Measurements from ENCODE around the gene CRY2.

DNA sequence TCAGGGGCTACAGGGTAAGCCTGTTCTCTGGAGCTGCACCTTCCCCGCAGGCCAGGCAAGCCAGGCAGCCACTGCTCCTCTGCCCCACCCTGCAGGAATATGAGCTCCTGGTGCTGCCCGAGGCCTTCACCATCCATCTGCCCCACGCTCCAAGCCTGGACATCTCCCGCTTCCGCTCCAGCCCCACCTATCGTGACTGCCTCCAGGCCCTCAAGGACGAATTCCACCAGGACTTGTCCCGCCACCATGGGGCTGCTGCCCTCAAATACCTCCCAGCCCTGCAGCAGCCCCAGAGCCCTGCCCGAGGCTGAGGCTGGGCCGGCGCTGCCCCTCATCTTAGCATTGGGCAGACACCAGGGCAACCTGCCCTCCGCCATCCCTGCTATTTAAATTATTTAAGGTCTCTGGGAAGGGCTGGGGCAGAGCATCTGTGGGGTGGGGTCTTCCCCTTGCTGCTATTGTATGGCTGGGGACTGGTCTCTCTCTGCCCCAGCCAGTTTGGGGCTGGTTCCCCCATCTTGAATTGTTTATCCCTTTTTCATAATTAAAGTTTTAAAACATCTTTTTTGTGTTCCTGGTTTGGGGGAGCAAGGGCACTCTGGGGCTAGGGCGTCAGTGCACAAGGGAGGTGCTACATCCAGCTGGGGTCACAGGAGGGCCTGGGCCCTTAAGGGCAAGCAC, 81.4 kb downstream of the CRY2 start:
- TF ChIP-seq CTCF (IDR thresholded peaks at IDR 0.05; ENCODE audit: low read depth, low read length, poor library complexity, severe bottlenecking) (no peak), EZH2phosphoT487 (IDR thresholded peaks at IDR 0.05; ENCODE audit: borderline replicate concordance, low read length) (no peak)
